Peyer's patch (tissue), 4 donors: ENCODE measurements around the gene NPAS2. TPM values are rescaled to one million over a fixed set of nuclear protein-coding genes. Genes with fewer than 3 reads are reported as not detected.

Experiments used
- DNase-seq, 3 donors: peaks; one replicate each; pipeline ENCODE4 v3.0.0-alpha.2; 2017 to 2019
- H3K27ac ChIP-seq, 4 donors: fragments of 200-600 bp; sonication (generic); one replicate each; pipeline ENCODE4 v1.5.1; 2016 to 2019
- H3K27me3 ChIP-seq, 2 donors: fragments of 200-600 bp; sonication (generic); one replicate each; pipeline ENCODE4 v1.5.1; 2019
- H3K36me3 ChIP-seq, 3 donors: fragments of 200-600 bp; sonication (generic); one replicate each; pipeline ENCODE4 v1.5.1; 2016 to 2019
- H3K4me1 ChIP-seq, 4 donors: fragments of 200-600 bp; sonication (generic); one replicate each; pipeline ENCODE4 v1.5.1; 2016 to 2019
- H3K4me3 ChIP-seq, 4 donors: fragments of 200-600 bp; sonication (generic); 1 replicate in 3 of 4; 2 replicates in 1 of 4; pipeline ENCODE4 v1.5.1; 2016 to 2019; ENCODE audit warnings: mild to moderate bottlenecking in 1 of 4
- H3K9me3 ChIP-seq, 4 donors: fragments of 200-600 bp; sonication (generic); one replicate each; pipeline ENCODE4 v1.5.1; 2016 to 2019; ENCODE audit warnings: mild to moderate bottlenecking in 1 of 4
- POLR2A ChIP-seq, 2 donors: fragments of 450-650 bp; IDR thresholded peaks; one replicate each; pipeline ENCODE4 v1.5.1; 2017; ENCODE audit warnings: antibody characterized with exemption in 2 of 2, mild to moderate bottlenecking in 2 of 2, moderate library complexity in 2 of 2
- total RNA-seq, 4 donors: library from RNA; depleted of rRNA; stranded (reverse); fragments of >200 nt; gene quantifications; one replicate each; pipeline ENCODE4 v1.1.0, GENCODE V29; 2016
- TF ChIP-seq, protein P1 (sequence below), 6 experiments: fragments of 450-650 bp in 4 of 6; fragments of 200-600 bp in 2 of 6; sonication (generic) in 1 of 6; IDR thresholded peaks; one replicate each; pipeline ENCODE4 v1.5.1; 2017 to 2019; ENCODE audit warnings: antibody characterized with exemption in 6 of 6, mild to moderate bottlenecking in 3 of 6, moderate library complexity in 1 of 6

The NPAS2 gene
- total RNA-seq, 4 donors from 2014 or later: 29.7 to 99.5 (median 95.5) TPM

DNA sequence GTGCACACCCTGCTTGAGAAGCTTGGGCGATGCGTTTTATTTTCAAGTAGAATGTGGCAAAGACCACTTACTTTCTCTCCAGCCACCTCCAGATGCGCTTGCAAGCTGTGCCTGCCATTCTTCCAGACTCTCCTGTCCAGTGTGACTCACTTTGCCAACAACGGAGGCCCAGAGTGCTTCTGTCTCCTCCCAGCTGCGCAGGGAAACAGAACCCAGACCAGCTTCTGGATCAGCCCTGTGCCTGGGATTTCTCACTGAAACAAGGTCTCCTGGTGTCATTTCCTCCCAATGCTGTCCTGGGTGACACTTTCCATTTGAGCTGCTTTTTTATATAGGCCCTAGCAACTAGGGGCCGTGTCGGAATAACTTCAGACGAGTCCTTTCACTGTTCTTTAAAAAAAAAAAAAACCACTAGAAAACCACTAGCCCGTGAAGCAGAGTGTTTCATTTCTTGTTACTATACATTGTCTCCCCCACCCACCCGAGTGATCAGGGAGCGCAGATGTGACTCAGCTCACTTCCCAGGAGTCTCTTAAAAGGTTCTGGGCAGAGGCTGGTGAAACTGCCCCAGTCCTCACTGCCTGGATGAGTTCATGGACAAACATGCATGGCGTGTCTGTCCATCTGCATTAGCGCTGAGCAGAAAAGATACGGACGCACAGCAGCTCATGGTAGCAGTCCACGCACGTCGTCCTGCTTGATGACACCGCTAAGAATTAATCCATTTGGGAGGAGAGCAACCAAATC, 156.9 kb downstream of the NPAS2 start:
- Histone ChIP-seq H3K27ac (no peak overlapping the region), H3K36me3 (peaks cover 0 to 48% (median 0%) of the 10 kb centered on the region in 3 donors), H3K4me1 (peaks cover 0 to 4% (median 0%) of the 10 kb centered on the region in 4 donors), H3K27me3 (no peaks in the 10 kb centered on the region), H3K9me3 (no peaks in the 10 kb centered on the region), H3K4me3 (no peak overlapping the region)
- DNase-seq: peak in 2 of 3 donors; percentile 36 to 43
- TF ChIP-seq, protein P1, sequence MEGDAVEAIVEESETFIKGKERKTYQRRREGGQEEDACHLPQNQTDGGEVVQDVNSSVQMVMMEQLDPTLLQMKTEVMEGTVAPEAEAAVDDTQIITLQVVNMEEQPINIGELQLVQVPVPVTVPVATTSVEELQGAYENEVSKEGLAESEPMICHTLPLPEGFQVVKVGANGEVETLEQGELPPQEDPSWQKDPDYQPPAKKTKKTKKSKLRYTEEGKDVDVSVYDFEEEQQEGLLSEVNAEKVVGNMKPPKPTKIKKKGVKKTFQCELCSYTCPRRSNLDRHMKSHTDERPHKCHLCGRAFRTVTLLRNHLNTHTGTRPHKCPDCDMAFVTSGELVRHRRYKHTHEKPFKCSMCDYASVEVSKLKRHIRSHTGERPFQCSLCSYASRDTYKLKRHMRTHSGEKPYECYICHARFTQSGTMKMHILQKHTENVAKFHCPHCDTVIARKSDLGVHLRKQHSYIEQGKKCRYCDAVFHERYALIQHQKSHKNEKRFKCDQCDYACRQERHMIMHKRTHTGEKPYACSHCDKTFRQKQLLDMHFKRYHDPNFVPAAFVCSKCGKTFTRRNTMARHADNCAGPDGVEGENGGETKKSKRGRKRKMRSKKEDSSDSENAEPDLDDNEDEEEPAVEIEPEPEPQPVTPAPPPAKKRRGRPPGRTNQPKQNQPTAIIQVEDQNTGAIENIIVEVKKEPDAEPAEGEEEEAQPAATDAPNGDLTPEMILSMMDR (IDR thresholded peaks at IDR 0.05): no peak
- no peak for TF ChIP-seq POLR2A (IDR thresholded peaks at IDR 0.05)

DNA sequence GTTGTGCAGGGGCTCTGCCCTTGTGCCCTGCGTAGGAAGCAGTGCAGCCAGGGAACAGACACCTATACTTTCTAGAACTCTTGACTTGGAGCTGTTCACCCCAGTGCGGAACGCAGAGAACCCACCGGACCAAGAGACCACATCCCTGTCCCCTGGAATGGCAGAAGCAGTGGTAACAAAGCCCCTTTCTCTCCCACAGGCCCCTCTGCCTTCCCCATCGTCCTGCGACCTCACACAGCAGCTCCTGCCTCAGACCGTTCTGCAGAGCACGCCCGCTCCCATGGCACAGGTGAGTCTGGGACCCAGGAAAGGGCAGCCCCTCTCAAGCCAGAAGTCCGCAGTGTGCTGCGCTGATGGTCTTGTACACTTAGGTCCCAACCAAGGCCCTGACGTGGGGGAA, 157.6 kb downstream of the NPAS2 start:
- H3K27ac ChIP-seq: no peak overlapping the region
- no peak for TF ChIP-seq POLR2A (IDR thresholded peaks at IDR 0.05)
- TF ChIP-seq, protein P1 (IDR thresholded peaks at IDR 0.05): no peak
- no peak overlapping the region for H3K4me3 ChIP-seq
- H3K27me3 ChIP-seq: no peaks in the 10 kb centered on the region
- no peaks in the 10 kb centered on the region for H3K9me3 ChIP-seq
- peaks cover 0 to 4% (median 0%) of the 10 kb centered on the region in 4 donors for H3K4me1 ChIP-seq
- peaks cover 0 to 50% (median 0%) of the 10 kb centered on the region in 3 donors for H3K36me3 ChIP-seq
- peak in 1 of 3 donors; percentile 34 for DNase-seq

DNA sequence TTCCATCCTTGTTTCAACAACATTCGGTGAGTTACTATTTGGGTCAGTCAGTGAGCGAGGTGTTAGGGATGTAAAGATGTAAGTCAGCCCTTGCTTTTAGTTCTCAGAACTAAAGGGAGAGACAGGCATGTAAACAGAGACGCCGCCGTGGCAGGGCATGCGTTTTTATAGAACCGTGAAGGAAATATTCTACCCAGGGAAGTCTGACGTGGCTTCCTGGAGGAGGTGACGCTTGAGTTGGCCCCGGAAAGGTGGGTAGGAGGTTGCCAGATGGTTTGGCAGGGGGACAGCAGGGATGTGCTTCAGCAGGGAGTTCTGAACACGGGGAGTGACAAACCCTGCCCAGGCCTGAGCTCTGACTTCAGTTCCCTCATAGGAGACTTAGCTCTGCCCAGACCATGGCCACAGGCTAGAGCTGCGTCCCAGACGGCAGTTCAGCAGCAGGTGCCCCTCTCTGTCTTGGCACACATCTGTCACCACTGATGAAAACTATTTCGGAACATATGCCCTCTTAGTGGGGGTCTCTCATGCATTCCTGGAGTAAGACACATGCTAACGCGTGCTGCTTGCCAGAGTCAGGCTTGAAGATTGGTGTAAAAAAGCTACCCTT, 158.7 kb downstream of the NPAS2 start:
- Histone ChIP-seq H3K27me3 (no peaks in the 10 kb centered on the region), H3K36me3 (peaks cover 0 to 43% (median 0%) of the 10 kb centered on the region in 3 donors)

DNA sequence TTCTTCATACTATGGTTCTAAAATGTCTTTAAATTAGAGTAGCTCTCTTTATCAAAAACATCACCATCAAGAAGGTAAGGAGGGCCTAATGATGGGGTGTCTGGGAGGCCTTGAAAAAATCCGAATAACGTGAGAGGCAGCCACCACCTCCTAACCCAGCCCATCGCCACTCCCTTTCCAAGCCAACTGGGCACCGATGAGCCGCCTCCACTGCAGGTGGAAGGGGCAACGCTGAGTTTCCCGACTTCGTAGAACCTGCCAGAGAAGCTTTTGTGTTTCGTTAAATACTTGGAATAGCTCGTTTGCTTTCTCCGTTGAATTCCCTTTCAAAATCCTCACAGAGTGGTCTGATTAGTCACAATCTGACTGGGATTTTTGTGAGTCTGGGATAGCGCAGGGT, 160.1 kb downstream of the NPAS2 start:
- Histone ChIP-seq H3K9me3 (no peaks in the 10 kb centered on the region), H3K27me3 (no peaks in the 10 kb centered on the region), H3K4me3 (no peak overlapping the region), H3K27ac (no peak overlapping the region), H3K4me1 (peaks cover 0 to 4% (median 0%) of the 10 kb centered on the region in 4 donors), H3K36me3 (peaks cover 0 to 31% (median 0%) of the 10 kb centered on the region in 3 donors)
- no peak for TF ChIP-seq POLR2A (IDR thresholded peaks at IDR 0.05)
- TF ChIP-seq, protein P1 (IDR thresholded peaks at IDR 0.05): no peak
- DNase-seq: peak in 1 of 3 donors; percentile 8

More for the DNA sequence above, 158.7 kb downstream of the NPAS2 start:
- H3K4me1 ChIP-seq: peaks cover 0 to 4% (median 0%) of the 10 kb centered on the region in 4 donors
- DNase-seq: peak in 1 of 3 donors; percentile 47
- H3K27ac ChIP-seq: no peak overlapping the region
- no peak for TF ChIP-seq POLR2A (IDR thresholded peaks at IDR 0.05)
- TF ChIP-seq, protein P1 (IDR thresholded peaks at IDR 0.05): no peak
- no peak overlapping the region for H3K4me3 ChIP-seq
- no peaks in the 10 kb centered on the region for H3K9me3 ChIP-seq

DNA sequence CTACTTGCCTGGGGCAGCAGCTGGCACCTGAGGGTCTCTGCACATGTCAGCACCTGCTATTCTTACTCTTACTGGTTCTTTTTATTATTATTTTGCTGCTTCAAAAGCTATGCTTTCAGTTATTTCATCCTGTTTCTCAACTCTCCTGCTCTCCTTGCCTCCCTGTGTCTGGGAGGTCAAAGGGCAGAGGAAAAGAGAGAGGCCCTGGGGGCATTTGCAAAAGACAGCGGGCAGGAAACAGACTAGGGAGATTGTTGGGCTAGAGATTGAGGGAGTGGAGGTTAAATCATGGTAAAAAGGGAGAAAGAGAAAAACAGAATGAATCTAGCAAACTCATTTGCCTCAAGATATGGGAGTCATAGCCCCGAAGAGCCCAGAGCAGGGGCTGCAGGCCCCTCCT, 161.1 kb downstream of the NPAS2 start:
- no peak for DNase-seq
- TF ChIP-seq, protein P1 (IDR thresholded peaks at IDR 0.05): no peak
- no peak for TF ChIP-seq POLR2A (IDR thresholded peaks at IDR 0.05)

More for the DNA sequence above, 161.1 kb downstream of the NPAS2 start:
- H3K27ac ChIP-seq: no peak overlapping the region
- peaks cover 0 to 4% (median 0%) of the 10 kb centered on the region in 4 donors for H3K4me1 ChIP-seq
- H3K36me3 ChIP-seq: peaks cover 0 to 27% (median 0%) of the 10 kb centered on the region in 3 donors
- H3K9me3 ChIP-seq: no peaks in the 10 kb centered on the region
- H3K27me3 ChIP-seq: no peaks in the 10 kb centered on the region
- no peak overlapping the region for H3K4me3 ChIP-seq
